ENCODE data around the gene PCSK6. TPM values are rescaled to one million over a fixed set of nuclear protein-coding genes. Genes with fewer than 3 reads are reported as not detected.
"Not testable (repeated sequence)": the region's sequence is repeated elsewhere in the genome, so short reads cannot be mapped to it uniquely, and the experiment has no call there.

PCSK6 gene
- total RNA-seq, 4 donors from 2014 or later = 1.4 to 12.8 (median 6.9) TPM

- intact Hi-C loops (cut with DNase I; ENCODE audit: low total_unique reads) = loop anchor here (5.0 kb wide), 1 partner anchor 357 kb away; the partner anchor contains the start of gene TM2D3
- H3K27ac ChIP-seq = peak overlapping the region; percentile 75 to 95
- H3K9me3 ChIP-seq = no peaks in the 10 kb centered on the region
- peaks cover 0 to 5% of the 10 kb centered on the region in 2 donors for H3K4me1 ChIP-seq
- H3K36me3 ChIP-seq = no peaks in the 10 kb centered on the region
- DNase-seq = no peak
- peak overlapping the region; percentile 82 to 95 for H3K4me3 ChIP-seq
- TF ChIP-seq CTCF (IDR thresholded peaks at IDR 0.05) (no peak), POLR2A (IDR thresholded peaks at IDR 0.05) (no peak)
- H3K27me3 ChIP-seq = no peaks in the 10 kb centered on the region
These were observed 193.8 kb downstream of the PCSK6 start for GRCh38 chr15:101295607-101296161.

- Histone ChIP-seq H3K4me3 (peak within 1 kb of the TSS; percentile 82 to 95), H3K27me3 (no peaks in the 10 kb centered on the region), H3K27ac (peak within 1 kb of the TSS; percentile 85 to 95), H3K4me1 (peaks cover 0 to 5% of the 10 kb centered on the region in 2 donors), H3K36me3 (no peaks in the 10 kb centered on the region), H3K9me3 (no peaks in the 10 kb centered on the region)
- peak; percentile 97 to 98 for DNase-seq
- intact Hi-C loops (cut with DNase I; ENCODE audit: low total_unique reads) = loop anchor here (5.0 kb wide), 1 partner anchor 357 kb away; the partner anchor contains the start of gene TM2D3
- peak in 1 of 4 experiments; percentile 53 for TF ChIP-seq CTCF (IDR thresholded peaks at IDR 0.05)
- TF ChIP-seq POLR2A (IDR thresholded peaks at IDR 0.05) = peak; percentile 66 to 86
These were observed 194.5 kb downstream of the PCSK6 start, which contains the start of gene SNRPA1 for GRCh38 chr15:101294731-101295606. TSS of gene SNRPA1 (minus strand) at chr15:101295248. CDS start at chr15:101295178, 70 bp downstream.

- Histone ChIP-seq H3K27me3 (no peaks in the 10 kb centered on the region), H3K9me3 (no peaks in the 10 kb centered on the region), H3K36me3 (no peaks in the 10 kb centered on the region), H3K4me3 (peak overlapping the region in 1 of 2 donors; percentile 95), H3K4me1 (peaks cover 0 to 5% of the 10 kb centered on the region in 2 donors), H3K27ac (no peak overlapping the region)
- DNase-seq = no peak
- TF ChIP-seq POLR2A (IDR thresholded peaks at IDR 0.05) (no peak), CTCF (IDR thresholded peaks at IDR 0.05) (no peak)
- intact Hi-C loops (cut with DNase I; ENCODE audit: low total_unique reads) = no loop called here
These were observed 196.4 kb downstream of the PCSK6 start for GRCh38 chr15:101293122-101293521.

- no peak overlapping the region for H3K4me3 ChIP-seq
- intact Hi-C loops (cut with DNase I; ENCODE audit: low total_unique reads) = no loop called here
These were observed 200.5 kb downstream of the PCSK6 start for GRCh38 chr15:101288905-101289513.

GRCh38 chr15:101287342-101287741 is 202.2 kb downstream of the PCSK6 start:
- H3K27ac ChIP-seq; H3K27me3 ChIP-seq; H3K9me3 ChIP-seq; H3K4me3 ChIP-seq; DNase-seq; H3K4me1 ChIP-seq; intact Hi-C loops (cut with DNase I; ENCODE audit: low total_unique reads); H3K36me3 ChIP-seq: not testable (repeated sequence)

More at GRCh38 chr15:101288905-101289513, 200.5 kb downstream of the PCSK6 start:
- Histone ChIP-seq H3K4me1 (peaks cover 0 to 5% of the 10 kb centered on the region in 2 donors), H3K27ac (no peak overlapping the region), H3K9me3 (no peaks in the 10 kb centered on the region), H3K27me3 (no peaks in the 10 kb centered on the region), H3K36me3 (no peaks in the 10 kb centered on the region)
- no peak for DNase-seq
- TF ChIP-seq CTCF (IDR thresholded peaks at IDR 0.05) (peak in 3 of 4 experiments; percentile 26 to 34 (median 29)), POLR2A (IDR thresholded peaks at IDR 0.05) (no peak)

Data from uterus (tissue), 4 donors.